ENCODE measurements around the gene DIDO1.
A peak's percentile ranks its signal among the peaks of the same experiment; 100 is the strongest.

DIDO1 gene

DNA sequence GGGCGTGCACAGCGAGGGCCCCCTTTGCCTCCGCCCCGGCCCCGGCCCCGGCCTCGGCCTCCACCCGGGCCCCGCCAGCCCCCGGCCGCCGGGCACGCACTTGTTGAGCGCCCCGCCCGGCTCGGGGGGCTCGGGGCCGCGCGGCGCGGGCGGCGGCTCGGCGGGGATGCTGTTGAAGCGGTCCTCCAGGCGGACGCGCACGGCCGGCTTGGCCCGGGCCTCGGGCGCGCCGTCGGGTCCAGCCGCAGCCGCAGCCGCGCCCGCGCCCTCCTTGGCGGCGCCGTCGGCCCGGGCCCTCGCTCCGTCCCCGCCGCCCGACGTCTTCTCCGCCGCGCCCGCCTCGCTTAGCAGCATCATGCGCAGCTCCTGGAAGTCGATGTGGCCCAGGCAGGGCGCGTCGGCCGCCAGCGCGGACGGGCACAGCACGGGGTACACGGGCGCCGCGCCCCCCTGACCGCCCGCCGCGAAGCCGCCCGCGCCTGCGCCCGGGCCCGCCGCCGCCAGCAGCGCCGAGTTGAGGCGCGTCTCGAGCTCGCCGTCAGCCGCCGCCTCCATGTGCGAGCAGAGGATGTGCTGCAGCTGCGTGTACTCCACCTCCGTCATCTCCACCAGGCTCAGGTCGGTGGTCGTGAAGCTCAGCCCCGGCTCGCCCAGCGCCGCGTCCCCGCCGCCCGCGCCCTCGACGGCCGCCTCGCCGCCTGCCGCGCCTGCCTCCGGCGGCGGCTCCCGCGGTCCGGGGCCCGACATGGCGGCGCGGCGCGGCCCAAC lies 65.2 kb downstream of the DIDO1 start:
- TF ChIP-seq, protein P1, sequence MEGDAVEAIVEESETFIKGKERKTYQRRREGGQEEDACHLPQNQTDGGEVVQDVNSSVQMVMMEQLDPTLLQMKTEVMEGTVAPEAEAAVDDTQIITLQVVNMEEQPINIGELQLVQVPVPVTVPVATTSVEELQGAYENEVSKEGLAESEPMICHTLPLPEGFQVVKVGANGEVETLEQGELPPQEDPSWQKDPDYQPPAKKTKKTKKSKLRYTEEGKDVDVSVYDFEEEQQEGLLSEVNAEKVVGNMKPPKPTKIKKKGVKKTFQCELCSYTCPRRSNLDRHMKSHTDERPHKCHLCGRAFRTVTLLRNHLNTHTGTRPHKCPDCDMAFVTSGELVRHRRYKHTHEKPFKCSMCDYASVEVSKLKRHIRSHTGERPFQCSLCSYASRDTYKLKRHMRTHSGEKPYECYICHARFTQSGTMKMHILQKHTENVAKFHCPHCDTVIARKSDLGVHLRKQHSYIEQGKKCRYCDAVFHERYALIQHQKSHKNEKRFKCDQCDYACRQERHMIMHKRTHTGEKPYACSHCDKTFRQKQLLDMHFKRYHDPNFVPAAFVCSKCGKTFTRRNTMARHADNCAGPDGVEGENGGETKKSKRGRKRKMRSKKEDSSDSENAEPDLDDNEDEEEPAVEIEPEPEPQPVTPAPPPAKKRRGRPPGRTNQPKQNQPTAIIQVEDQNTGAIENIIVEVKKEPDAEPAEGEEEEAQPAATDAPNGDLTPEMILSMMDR (conservative IDR thresholded peaks at IDR 0.05; ENCODE audit: low read length) = no peak
- H3K4me3 ChIP-seq (ENCODE audit: low read length) = peak overlapping the region; percentile 67
- peak; percentile 20 for DNase-seq (ENCODE audit: low read depth)

- TF ChIP-seq, protein P1 (conservative IDR thresholded peaks at IDR 0.05; ENCODE audit: low read length) = peak; percentile 33
- H3K4me3 ChIP-seq (ENCODE audit: low read length) = peak overlapping the region; percentile 57
- DNase-seq (ENCODE audit: low read depth) = peak; percentile 40
These were observed 65.8 kb downstream of the DIDO1 start for GRCh38 chr20:62860391-62860923.

DNA sequence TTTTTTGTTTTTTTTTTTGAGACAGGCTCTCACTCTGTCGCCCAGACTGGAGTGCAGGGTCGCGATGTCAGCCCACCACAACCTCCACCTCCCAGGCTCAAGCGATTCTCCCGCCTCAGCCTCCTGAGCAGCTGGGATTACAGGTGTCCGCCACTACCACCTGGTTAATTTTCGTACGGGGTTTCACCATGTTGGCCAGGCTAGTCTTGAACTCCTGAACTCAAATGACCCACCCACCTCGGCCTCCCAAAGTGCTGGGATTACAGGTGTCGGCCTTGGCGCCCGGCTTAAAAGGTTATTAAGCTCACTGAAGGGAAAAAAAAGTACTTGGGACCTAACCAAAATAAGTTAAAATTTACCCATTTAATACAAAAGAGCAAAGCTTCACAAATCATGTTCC lies 66.6 kb downstream of the DIDO1 start:
- TF ChIP-seq, protein P1 (conservative IDR thresholded peaks at IDR 0.05; ENCODE audit: low read length) = no peak
- peak overlapping the region; percentile 57 for H3K4me3 ChIP-seq (ENCODE audit: low read length)
- no peak for DNase-seq (ENCODE audit: low read depth)

DNA sequence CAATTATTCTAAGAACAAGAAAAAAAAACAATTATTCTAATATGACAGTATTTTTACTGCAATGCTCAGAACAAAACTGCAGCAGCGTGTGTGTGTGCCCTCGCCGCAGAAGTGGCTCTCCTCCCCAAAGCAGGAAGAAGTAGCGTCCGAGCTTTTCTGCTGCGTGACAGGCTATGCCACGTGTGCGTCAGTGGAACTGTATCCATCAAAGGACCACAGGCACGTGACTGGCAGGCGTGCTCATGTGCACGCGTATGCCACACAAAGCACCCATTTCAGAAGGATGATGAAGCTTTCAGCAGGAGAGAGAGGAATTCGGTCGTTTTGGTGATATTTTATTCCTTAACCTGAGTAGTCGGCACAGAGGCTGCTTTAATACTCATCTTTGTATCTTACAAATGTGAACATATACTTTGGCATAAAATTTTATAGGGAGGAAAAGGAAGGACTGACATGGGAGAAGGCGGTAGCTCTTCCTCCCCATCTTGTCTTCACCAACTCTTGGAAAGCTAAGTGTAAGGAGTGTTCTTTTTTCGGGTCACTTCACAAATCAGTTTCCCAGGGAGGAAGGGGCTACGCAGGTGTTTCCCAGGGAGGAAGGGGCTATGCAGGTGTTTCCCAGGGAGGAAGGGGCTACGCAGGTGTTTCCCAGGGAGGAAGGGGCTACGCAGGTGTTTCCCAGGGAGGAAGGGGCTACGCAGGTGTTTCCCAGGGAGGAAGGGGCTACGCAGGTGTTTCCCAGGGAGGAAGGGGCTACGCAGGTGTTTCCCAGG lies 68.1 kb downstream of the DIDO1 start:
- no peak for DNase-seq (ENCODE audit: low read depth)
- no peak overlapping the region for H3K4me3 ChIP-seq (ENCODE audit: low read length)
- TF ChIP-seq, protein P1 (conservative IDR thresholded peaks at IDR 0.05; ENCODE audit: low read length) = no peak

- no peak overlapping the region for H3K4me3 ChIP-seq (ENCODE audit: low read length)
- TF ChIP-seq, protein P1 (conservative IDR thresholded peaks at IDR 0.05; ENCODE audit: low read length) = no peak
- DNase-seq (ENCODE audit: low read depth) = no peak
These were observed 69.2 kb downstream of the DIDO1 start for GRCh38 chr20:62856931-62857619.

DNA sequence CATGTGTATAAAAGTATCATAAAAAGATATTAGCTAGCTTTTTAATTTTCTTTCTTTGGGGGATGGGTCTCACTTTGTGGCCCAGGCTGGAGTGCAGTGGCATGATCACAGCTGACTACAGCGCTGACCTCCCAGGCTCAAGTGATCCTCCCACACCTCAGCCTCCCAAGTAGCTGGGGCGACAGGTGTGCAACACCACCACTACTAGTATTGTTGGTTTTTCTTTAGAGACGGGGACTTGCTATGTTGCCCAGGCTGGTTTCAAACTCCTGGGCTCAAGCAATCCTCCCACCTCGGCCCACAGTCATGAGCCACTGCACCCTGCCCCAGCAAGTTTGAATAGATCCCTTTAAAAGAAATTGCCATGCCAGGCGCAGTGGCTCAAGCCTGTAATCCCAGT lies 71.2 kb downstream of the DIDO1 start:
- DNase-seq (ENCODE audit: low read depth) = no peak
- TF ChIP-seq, protein P1 (conservative IDR thresholded peaks at IDR 0.05; ENCODE audit: low read length) = no peak
- no peak overlapping the region for H3K4me3 ChIP-seq (ENCODE audit: low read length)
